ENCODE measurements around the gene MAP2K7.
"Not testable (repeated sequence)": the region's sequence is repeated elsewhere in the genome, so short reads cannot be mapped to it uniquely, and the experiment has no call there.

The MAP2K7 gene

DNA sequence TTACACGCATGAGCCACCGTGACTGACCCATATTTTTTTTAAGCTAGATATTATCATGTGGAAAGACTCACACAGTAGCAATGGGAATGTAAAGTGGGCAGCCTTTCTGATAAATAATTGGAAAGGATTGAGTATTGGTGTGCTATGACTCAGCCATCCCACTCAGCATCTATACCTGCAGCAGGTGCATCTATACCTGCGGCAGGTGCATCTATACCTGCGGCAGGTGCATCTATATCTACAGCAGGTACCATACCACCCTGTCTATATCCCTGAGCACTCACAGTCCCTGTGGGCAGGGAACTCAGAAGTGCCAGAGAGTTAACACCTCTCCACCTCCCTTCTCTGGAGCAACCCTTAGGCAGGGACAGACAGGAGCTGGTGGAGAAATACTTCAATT, 20.6 kb upstream of the MAP2K7 start:
- DNase-seq (ENCODE audit: extremely low read depth in 1 of 2, low read depth in 1 of 2) = no peak

GRCh38 chr19:7883796-7884570, 19.7 kb upstream of the MAP2K7 start:
- no peak for DNase-seq (ENCODE audit: extremely low read depth in 1 of 2, low read depth in 1 of 2)

- DNase-seq (ENCODE audit: extremely low read depth in 1 of 2, low read depth in 1 of 2) = no peak
Measured at GRCh38 chr19:7885818-7886217, 17.9 kb upstream of the MAP2K7 start.

GRCh38 chr19:7887408-7888144, 16.1 kb upstream of the MAP2K7 start:
- no peak for DNase-seq (ENCODE audit: extremely low read depth in 1 of 2, low read depth in 1 of 2)

DNA sequence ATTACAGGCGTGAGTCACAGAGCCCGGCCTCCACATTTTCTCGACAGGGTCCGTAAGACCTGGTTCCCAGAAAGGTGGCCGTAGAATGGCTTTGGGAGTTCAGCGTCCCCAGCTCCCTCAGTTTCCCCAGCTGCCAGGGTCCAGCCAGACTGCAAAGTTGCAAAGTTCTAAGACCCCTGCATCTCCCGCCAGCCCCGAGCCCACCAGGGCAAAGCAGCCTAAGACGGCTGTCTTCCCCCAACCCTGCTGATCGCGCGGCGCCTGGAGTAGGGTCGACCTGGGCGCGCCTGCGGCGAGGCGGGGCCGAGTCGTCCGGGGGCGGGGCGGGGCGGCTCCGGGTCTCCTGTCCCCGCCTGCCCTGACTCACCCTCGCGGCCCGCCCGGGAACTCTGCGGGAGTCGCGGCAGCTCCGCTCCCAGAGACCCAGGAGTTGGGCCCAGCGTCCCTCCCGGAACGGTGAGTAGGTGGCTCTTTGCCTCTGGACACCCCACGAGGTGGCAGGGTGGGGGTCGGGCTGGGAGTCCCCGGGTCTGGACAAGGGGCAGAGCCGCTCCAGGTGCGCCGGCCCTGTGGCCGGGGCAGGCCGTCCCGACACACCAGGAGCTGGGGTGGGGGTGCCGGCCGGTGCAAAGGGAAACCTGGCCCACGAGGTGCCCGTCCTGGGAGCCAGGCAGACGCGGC, 15.4 kb upstream of the MAP2K7 start, which contains the start of gene LRRC8E:
LRRC8E (plus strand) TSS at position 366 of the 681 bp plus-strand sequence. CDS start 7,094 bp downstream, outside the sequence.
- peak in 1 of 2 donors; percentile 26 for DNase-seq (ENCODE audit: extremely low read depth in 1 of 2, low read depth in 1 of 2)

DNA sequence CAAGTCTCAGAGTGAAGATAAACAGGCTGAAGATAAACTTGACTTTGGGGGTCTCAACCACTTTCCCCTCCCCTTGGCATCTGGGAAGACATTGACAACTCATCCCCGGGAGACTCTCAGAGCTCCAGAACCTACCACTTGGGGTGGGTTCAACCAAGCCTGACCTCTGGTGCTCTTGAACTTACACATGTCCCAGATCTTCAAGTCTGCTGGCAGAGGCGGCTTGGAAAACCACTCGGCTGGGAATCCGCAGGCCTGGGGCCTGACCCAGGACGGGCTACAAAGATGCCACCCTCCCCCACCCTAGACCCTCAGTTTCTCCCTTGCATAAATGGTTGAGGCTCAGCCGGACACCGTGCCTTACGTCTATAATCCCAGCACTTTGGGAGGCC, 14.9 kb upstream of the MAP2K7 start:
- DNase-seq (ENCODE audit: extremely low read depth in 1 of 2, low read depth in 1 of 2) = no peak

DNA sequence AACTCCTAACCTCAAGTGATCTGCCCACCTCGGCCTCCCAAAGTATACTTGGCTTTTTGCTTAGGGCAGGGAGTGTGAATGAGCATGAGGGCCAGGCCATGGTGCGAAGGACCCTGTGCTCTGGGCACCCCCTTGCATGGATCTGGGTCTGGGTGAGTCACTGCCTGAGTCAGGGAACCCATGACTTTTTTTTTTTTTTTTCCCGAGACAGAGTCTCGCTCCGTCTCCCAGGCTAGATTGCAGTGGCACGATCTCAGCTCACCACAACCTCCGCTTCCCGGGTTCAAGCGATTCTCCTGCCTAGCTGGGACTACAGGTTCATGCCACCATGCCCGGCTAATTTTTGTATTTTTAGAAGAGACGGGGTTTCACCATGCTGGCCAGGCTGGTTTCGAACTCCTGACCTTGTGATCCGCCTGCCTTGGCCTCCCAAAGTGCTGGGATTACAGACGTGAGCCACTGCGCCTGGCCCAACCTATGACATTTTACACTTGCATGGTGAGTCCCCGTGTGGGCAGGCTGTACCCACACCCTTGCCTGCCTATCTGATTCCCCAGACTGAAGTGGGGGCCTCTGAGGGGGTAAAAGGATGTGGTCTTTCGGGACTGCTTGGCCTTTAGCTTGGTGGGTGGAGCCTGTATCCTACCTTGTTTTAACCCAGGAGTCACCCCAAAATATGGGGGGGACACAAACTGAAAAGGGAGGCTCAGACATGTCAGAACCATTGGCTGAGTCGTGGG, 10.1 kb upstream of the MAP2K7 start:
- DNase-seq (ENCODE audit: extremely low read depth in 1 of 2, low read depth in 1 of 2) = not testable (repeated sequence)

DNA sequence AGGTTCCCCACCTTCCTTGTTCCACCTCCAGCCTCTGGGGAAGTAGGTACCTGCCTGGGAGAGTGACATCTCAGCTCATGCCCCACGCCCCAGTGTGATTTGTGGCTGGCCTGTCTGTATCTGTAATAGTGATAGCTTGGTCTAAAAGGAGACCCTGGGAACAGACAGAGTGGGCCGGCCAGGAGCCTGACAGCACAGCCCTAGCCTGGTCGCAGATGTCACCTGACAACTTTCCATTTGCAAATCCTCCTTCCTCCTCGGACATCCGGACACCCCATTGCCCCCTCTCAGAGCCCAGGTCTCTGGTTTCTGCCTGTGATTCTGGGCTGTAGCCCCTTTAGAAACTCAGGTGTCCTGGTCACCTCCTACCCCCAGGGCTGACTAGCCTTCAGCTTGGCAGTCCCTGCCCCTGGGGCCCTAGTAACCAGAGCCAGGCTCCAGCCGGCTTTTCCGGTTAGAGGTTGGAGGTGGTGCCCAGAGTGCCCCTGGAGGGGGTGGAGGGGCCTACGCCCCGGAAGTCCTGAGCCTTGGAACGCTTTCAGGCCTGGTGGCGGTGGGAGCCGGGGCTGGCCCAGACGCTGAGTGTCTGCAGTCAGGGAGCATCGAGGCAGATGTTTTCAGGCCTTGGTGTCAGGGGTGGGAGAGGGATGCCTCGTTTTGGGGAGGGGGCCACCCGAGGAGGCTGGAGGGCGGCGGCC, 8.9 kb upstream of the MAP2K7 start:
- DNase-seq (ENCODE audit: extremely low read depth in 1 of 2, low read depth in 1 of 2) = no peak

- no peak for DNase-seq (ENCODE audit: extremely low read depth in 1 of 2, low read depth in 1 of 2)
Measured at GRCh38 chr19:7895565-7895964, 8.1 kb upstream of the MAP2K7 start.

GRCh38 chr19:7897292-7897691, 6.4 kb upstream of the MAP2K7 start:
- no peak for DNase-seq (ENCODE audit: extremely low read depth in 1 of 2, low read depth in 1 of 2)

DNA sequence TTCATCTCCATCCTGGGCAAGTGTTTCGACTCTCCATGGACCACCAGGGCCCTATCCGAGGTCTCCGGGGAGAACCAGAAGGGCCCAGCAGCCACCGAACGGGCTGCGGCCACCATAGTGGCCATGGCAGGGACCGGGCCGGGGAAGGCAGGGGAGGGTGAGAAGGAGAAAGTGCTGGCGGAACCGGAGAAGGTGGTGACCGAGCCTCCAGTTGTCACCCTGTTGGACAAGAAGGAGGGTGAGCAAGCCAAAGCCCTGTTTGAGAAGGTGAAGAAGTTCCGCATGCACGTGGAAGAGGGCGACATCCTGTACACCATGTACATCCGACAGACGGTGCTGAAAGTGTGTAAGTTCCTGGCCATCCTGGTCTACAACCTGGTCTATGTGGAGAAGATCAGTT, 4.7 kb upstream of the MAP2K7 start:
- DNase-seq (ENCODE audit: extremely low read depth in 1 of 2, low read depth in 1 of 2) = no peak

DNA sequence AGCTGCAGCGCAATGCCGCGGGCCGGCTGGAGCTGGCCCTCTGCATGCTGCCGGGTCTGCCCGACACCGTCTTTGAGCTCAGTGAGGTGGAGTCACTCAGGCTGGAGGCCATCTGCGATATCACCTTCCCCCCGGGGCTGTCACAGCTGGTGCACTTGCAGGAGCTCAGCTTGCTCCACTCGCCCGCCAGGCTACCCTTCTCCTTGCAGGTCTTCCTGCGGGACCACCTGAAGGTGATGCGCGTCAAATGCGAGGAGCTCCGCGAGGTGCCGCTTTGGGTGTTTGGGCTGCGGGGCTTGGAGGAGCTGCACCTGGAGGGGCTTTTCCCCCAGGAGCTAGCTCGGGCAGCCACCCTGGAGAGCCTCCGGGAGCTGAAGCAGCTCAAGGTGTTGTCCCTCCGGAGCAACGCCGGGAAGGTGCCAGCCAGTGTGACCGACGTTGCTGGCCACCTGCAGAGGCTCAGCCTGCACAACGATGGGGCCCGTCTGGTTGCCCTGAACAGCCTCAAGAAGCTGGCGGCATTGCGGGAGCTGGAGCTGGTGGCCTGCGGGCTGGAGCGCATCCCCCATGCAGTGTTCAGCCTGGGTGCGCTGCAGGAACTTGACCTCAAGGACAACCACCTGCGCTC, 3.8 kb upstream of the MAP2K7 start:
- no peak for DNase-seq (ENCODE audit: extremely low read depth in 1 of 2, low read depth in 1 of 2)

- DNase-seq (ENCODE audit: extremely low read depth in 1 of 2, low read depth in 1 of 2) = no peak
Measured at GRCh38 chr19:7900401-7900870, 3.2 kb upstream of the MAP2K7 start.

DNA sequence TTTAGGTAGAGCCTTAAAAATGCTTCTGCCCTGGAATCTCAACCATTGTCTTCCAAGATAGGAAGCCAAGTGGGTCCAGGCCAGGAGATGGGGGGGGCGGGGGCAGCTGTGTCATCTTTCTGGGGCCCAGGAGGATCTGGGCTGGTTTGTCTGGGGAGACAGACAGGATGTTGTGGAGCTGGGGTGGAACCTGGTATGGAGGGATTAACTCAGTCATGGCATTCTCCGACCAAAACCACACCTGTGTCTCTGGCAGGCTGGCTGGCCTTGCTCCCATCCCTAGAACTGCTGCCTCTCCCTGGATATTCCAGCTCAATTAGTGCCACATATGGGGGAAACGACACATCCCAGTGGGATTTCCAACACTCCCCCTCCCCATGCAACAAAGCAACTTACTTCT, 2.7 kb upstream of the MAP2K7 start:
- DNase-seq (ENCODE audit: extremely low read depth in 1 of 2, low read depth in 1 of 2) = no peak

GRCh38 chr19:7901337-7901736, 2.3 kb upstream of the MAP2K7 start:
- no peak for DNase-seq (ENCODE audit: extremely low read depth in 1 of 2, low read depth in 1 of 2)

- DNase-seq (ENCODE audit: extremely low read depth in 1 of 2, low read depth in 1 of 2) = no peak
Measured at GRCh38 chr19:7902796-7903243, 857 bp upstream of the MAP2K7 start.

GRCh38 chr19:7904074-7905020, 670 bp downstream of the MAP2K7 start:
- peak in 1 of 2 donors; percentile 45 for DNase-seq (ENCODE audit: extremely low read depth in 1 of 2, low read depth in 1 of 2)

DNA sequence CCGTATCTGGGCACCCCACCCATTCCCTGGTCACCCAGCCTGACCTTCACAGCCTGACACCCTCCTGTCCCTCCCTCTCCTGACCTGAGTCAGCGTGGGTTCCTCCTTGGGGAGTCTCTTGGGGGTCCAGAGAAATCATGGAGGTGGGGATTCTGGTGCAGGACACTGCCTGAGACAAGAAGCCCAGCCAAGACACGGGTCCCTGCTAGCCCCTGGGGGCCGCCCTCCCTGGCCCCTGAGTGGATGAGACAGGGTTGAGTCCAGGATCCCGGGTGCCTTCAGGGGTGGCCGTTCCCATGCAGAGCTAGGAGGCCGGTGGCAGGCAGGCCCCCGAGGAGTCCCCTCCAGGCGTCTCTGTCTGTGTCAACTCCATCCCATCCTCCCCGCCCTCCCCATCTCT, 1.6 kb downstream of the MAP2K7 start:
- no peak for DNase-seq (ENCODE audit: extremely low read depth in 1 of 2, low read depth in 1 of 2)

GRCh38 chr19:7905859-7906258, 2.2 kb downstream of the MAP2K7 start:
- DNase-seq (ENCODE audit: extremely low read depth in 1 of 2, low read depth in 1 of 2) = no peak
